OCI-LY7 (cell line): Measurements from ENCODE around the gene UNC5B. TPM values are rescaled to one million over a fixed set of nuclear protein-coding genes. Genes with fewer than 3 reads are reported as not detected.

Source experiments
- BruUV-seq: library from RNA; stranded (reverse); fragments of 400-500 nt; replicated peaks from 2 replicates; lab custom pipeline; 2021; lab: Mats Ljungman, UMichigan
- CTCF ChIA-PET: fragments of 300-600 bp; sonication (Branson Sonifier 250); formaldehyde crosslinking; loops from one replicate; lab custom pipeline; 2022; ENCODE audit warnings: antibody characterized with exemption; ENCODE audit not compliant: unreplicated experiment; lab: Charles Lee
- POLR2A ChIA-PET: fragments of 300-600 bp; sonication (Branson Sonifier 250); formaldehyde crosslinking; loops from one replicate; lab custom pipeline; 2022; ENCODE audit warnings: antibody characterized with exemption; lab: Charles Lee
- DNase-seq: peaks from one replicate; pipeline ENCODE4 v3.0.0-alpha.2; 2015; ENCODE audit warnings: low spot score
- H2AFZ ChIP-seq: fragments of 200-600 bp; sonication (generic), shearing (Covaris generic); 2 replicates; pipeline ENCODE4 v1.6.1; 2014; ENCODE audit warnings: mild to moderate bottlenecking, antibody characterized with exemption, low read length, moderate library complexity
- H3K27ac ChIP-seq: fragments of 200-600 bp; sonication (generic); 2 replicates; pipeline ENCODE4 v1.5.1; 2014; ENCODE audit warnings: mixed run types, low read depth, mild to moderate bottlenecking, moderate library complexity, low read length, inconsistent platforms; ENCODE audit not compliant: poor library complexity, severe bottlenecking
- H3K36me3 ChIP-seq: fragments of 200-600 bp; sonication (generic); 2 replicates; pipeline ENCODE4 v1.6.1; 2014; ENCODE audit warnings: mild to moderate bottlenecking, antibody characterized with exemption, low read length, moderate library complexity, mixed read lengths; ENCODE audit not compliant: insufficient read depth
- H3K4me1 ChIP-seq: fragments of 200-600 bp; sonication (generic); 2 replicates; pipeline ENCODE4 v1.5.1; 2014; ENCODE audit warnings: mild to moderate bottlenecking, low read length; ENCODE audit not compliant: insufficient read depth, poor library complexity, severe bottlenecking
- H3K4me2 ChIP-seq: fragments of 200-600 bp; sonication (generic); 2 replicates; pipeline ENCODE4 v1.6.1; 2014; ENCODE audit warnings: mild to moderate bottlenecking, low read length
- H3K4me3 ChIP-seq: fragments of 200-600 bp; sonication (generic); 2 replicates; pipeline ENCODE4 v1.5.1; 2014; ENCODE audit warnings: mild to moderate bottlenecking, low read depth, low read length; ENCODE audit not compliant: poor library complexity, severe bottlenecking
- H3K79me2 ChIP-seq: fragments of 200-600 bp; sonication (generic); 2 replicates; pipeline ENCODE4 v1.6.1; 2016; ENCODE audit warnings: low read depth, mild to moderate bottlenecking, low read length, moderate library complexity, mixed read lengths; ENCODE audit not compliant: insufficient read depth
- H3K9me2 ChIP-seq: fragments of 200-600 bp; sonication (generic); 2 replicates; pipeline ENCODE4 v1.6.1; 2016; ENCODE audit warnings: mild to moderate bottlenecking, low read length, mixed read lengths; ENCODE audit not compliant: insufficient read depth
- H3K9me3 ChIP-seq: fragments of 200-600 bp; sonication (generic); 2 replicates; pipeline ENCODE4 v1.6.1; 2014; ENCODE audit warnings: mild to moderate bottlenecking, mixed run types, low read length, mixed read lengths
- H4K20me1 ChIP-seq: fragments of 200-600 bp; sonication (generic); 2 replicates; pipeline ENCODE4 v1.6.1; 2014; ENCODE audit warnings: mild to moderate bottlenecking, antibody characterized with exemption, low read length, moderate library complexity, mixed read lengths; ENCODE audit not compliant: insufficient read depth
- EZH2phosphoT487 ChIP-seq: fragments of 200-600 bp; sonication (generic); IDR thresholded peaks from 2 replicates; pipeline ENCODE4 v1.6.1; 2018; ENCODE audit warnings: low read depth, borderline replicate concordance, mild to moderate bottlenecking, mixed run types, antibody characterized with exemption, low read length, moderate library complexity, mixed read lengths
- intact Hi-C: fragments of 100-400 bp; cut with micrococcal nuclease; formaldehyde crosslinking; loops from one replicate; pipeline ENCODE4 v1.10.0; 2022; ENCODE audit not compliant: unreplicated experiment
- total RNA-seq, 2 experiments: library from RNA; depleted of rRNA in 1 of 2; stranded (reverse); fragments of >200 nt in 1 of 2; shearing (Covaris generic) in 1 of 2; gene quantifications; 2 replicates each; pipeline ENCODE4 v1.2.3, GENCODE V29; 2014 to 2022
- TF ChIP-seq, protein P1 (sequence below): fragments of 200-600 bp; sonication (generic); conservative IDR thresholded peaks from 2 replicates; pipeline ENCODE4 v1.5.1; 2014; ENCODE audit warnings: mild to moderate bottlenecking, antibody characterized with exemption, low read length, moderate library complexity, mixed read lengths

Gene UNC5B
- total RNA-seq, 2 experiments from 2014 or later: not detected

DNA sequence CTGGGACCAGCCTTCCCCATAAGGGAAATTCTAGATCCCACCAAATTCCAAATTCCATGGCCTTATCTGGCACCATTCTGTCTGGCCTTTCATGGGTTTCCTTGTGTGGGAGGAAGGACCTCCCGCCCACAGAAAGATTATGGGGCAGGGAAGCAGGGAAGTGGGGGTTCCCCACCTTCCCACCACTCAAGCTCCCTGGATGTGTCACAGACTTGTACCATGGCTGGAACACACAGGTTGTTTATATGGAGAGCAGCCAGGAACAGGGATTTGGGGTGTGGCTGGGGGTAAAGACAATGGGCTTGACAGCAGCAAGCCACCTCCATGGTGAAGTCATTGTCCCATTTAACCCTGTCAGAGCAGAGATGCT lies 18.3 kb downstream of the UNC5B start:
- Histone ChIP-seq H3K36me3 (no peaks in the 10 kb centered on the region), H3K4me2 (no peak overlapping the region), H3K4me3 (no peak overlapping the region), H2AFZ (no peak overlapping the region), H3K27ac (no peak overlapping the region), H3K9me3 (no peaks in the 10 kb centered on the region), H4K20me1 (no peaks in the 10 kb centered on the region), H3K4me1 (no peaks in the 10 kb centered on the region), H3K79me2 (no peaks in the 10 kb centered on the region), H3K9me2 (no peaks in the 10 kb centered on the region)
- ChIA-PET POLR2A (no interaction called here), CTCF (no interaction called here)
- no peak for DNase-seq
- intact Hi-C loops: no loop called here
- no peak for TF ChIP-seq EZH2phosphoT487
- TF ChIP-seq, protein P1, sequence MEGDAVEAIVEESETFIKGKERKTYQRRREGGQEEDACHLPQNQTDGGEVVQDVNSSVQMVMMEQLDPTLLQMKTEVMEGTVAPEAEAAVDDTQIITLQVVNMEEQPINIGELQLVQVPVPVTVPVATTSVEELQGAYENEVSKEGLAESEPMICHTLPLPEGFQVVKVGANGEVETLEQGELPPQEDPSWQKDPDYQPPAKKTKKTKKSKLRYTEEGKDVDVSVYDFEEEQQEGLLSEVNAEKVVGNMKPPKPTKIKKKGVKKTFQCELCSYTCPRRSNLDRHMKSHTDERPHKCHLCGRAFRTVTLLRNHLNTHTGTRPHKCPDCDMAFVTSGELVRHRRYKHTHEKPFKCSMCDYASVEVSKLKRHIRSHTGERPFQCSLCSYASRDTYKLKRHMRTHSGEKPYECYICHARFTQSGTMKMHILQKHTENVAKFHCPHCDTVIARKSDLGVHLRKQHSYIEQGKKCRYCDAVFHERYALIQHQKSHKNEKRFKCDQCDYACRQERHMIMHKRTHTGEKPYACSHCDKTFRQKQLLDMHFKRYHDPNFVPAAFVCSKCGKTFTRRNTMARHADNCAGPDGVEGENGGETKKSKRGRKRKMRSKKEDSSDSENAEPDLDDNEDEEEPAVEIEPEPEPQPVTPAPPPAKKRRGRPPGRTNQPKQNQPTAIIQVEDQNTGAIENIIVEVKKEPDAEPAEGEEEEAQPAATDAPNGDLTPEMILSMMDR: no peak
- BruUV-seq: no TSS peak

- Histone ChIP-seq H3K79me2 (no peaks in the 10 kb centered on the region), H3K9me3 (no peaks in the 10 kb centered on the region), H2AFZ (no peak overlapping the region), H3K4me2 (no peak overlapping the region), H3K9me2 (no peaks in the 10 kb centered on the region), H3K27ac (no peak overlapping the region), H3K36me3 (no peaks in the 10 kb centered on the region), H3K4me1 (no peaks in the 10 kb centered on the region), H4K20me1 (no peaks in the 10 kb centered on the region), H3K4me3 (no peak overlapping the region)
- no peak for DNase-seq
- ChIA-PET CTCF (no interaction called here), POLR2A (interaction anchor here (0.6 kb wide), 1 partner anchor 32 kb away, joined by 3 read pairs; no protein-coding TSS in a partner anchor)
- intact Hi-C loops: no loop called here
- no TSS peak for BruUV-seq
- TF ChIP-seq, protein P1: no peak
- no peak for TF ChIP-seq EZH2phosphoT487
Observed at GRCh38 chr10:71231206-71231605, 18.8 kb downstream of the UNC5B start.

- BruUV-seq: no TSS peak
- no peak overlapping the region for H3K4me2 ChIP-seq
- H3K79me2 ChIP-seq: no peaks in the 10 kb centered on the region
- intact Hi-C loops: no loop called here
- H3K9me3 ChIP-seq: no peaks in the 10 kb centered on the region
- no peak for DNase-seq
- H4K20me1 ChIP-seq: no peaks in the 10 kb centered on the region
- H3K4me1 ChIP-seq: no peaks in the 10 kb centered on the region
- no peaks in the 10 kb centered on the region for H3K9me2 ChIP-seq
- ChIA-PET POLR2A (no interaction called here), CTCF (interaction anchor here (0.6 kb wide), 1 partner anchor 17 kb away, joined by 9 read pairs; no protein-coding TSS in a partner anchor)
- no peak overlapping the region for H3K4me3 ChIP-seq
- H3K27ac ChIP-seq: no peak overlapping the region
- TF ChIP-seq EZH2phosphoT487: no peak
- TF ChIP-seq, protein P1: no peak
- H3K36me3 ChIP-seq: no peaks in the 10 kb centered on the region
- H2AFZ ChIP-seq: no peak overlapping the region
Observed at GRCh38 chr10:71232089-71232998, 20.0 kb downstream of the UNC5B start.
